Fibroblast of upper back skin (primary cell): Measurements from ENCODE around the gene IL17RD.

Source experiments
- DNase-seq: peaks from one replicate; pipeline ENCODE4 v3.0.0-alpha.2; 2013

IL17RD gene

GRCh38 chr3:57164657-57165573, at the start of gene IL17RD:
IL17RD (minus strand) TSS chr3:57165353; CDS start chr3:57165286, 67 bp downstream.
- peak; percentile 78 for DNase-seq

GRCh38 chr3:57206423-57206822, 41.3 kb upstream of the IL17RD start:
- no peak for DNase-seq

- no peak for DNase-seq
Measured at GRCh38 chr3:57199895-57200297, 34.7 kb upstream of the IL17RD start, which contains the start of gene HESX1. HESX1 (minus strand) TSS chr3:57199978; CDS start chr3:57199918, 60 bp downstream.

- DNase-seq, result no peak
Measured at GRCh38 chr3:57194641-57195040, 29.5 kb upstream of the IL17RD start.

GRCh38 chr3:57192028-57192427, 26.9 kb upstream of the IL17RD start:
- no peak for DNase-seq

- peak; percentile 16 for DNase-seq
Measured at GRCh38 chr3:57184526-57184925, 19.4 kb upstream of the IL17RD start.

- peak; percentile 28 for DNase-seq
Measured at GRCh38 chr3:57179580-57180410, 14.6 kb upstream of the IL17RD start.

GRCh38 chr3:57176045-57176444, 10.9 kb upstream of the IL17RD start:
- DNase-seq, result no peak

GRCh38 chr3:57173687-57174086, 8.5 kb upstream of the IL17RD start:
- no peak for DNase-seq

GRCh38 chr3:57170946-57171345, 5.8 kb upstream of the IL17RD start:
- no peak for DNase-seq

GRCh38 chr3:57169872-57170623, 4.9 kb upstream of the IL17RD start:
- DNase-seq, result peak; percentile 64

- DNase-seq, result no peak
Measured at GRCh38 chr3:57169108-57169507, 4.0 kb upstream of the IL17RD start.

GRCh38 chr3:57168151-57168550, 3.0 kb upstream of the IL17RD start:
- DNase-seq, result no peak

GRCh38 chr3:57166660-57167059, 1.5 kb upstream of the IL17RD start:
- DNase-seq, result no peak

GRCh38 chr3:57165641-57166040, 488 bp upstream of the IL17RD start:
- no peak for DNase-seq

- DNase-seq, result no peak
Measured at GRCh38 chr3:57164217-57164656, 916 bp downstream of the IL17RD start.

- no peak for DNase-seq
Measured at GRCh38 chr3:57163751-57164150, 1.4 kb downstream of the IL17RD start.

- DNase-seq, result no peak
Measured at GRCh38 chr3:57161915-57162314, 3.2 kb downstream of the IL17RD start.

GRCh38 chr3:57160765-57161538, 4.2 kb downstream of the IL17RD start:
- peak; percentile 60 for DNase-seq

- no peak for DNase-seq
Measured at GRCh38 chr3:57160076-57160764, 4.9 kb downstream of the IL17RD start.
